HepG2 (cell line): ENCODE measurements around the gene CCT6A. TPM values are rescaled to one million over a fixed set of nuclear protein-coding genes. Genes with fewer than 3 reads are reported as not detected.
A peak's percentile ranks its signal among the peaks of the same experiment; 100 is the strongest.

Experiments
- ATAC-seq: fragments of 200-7000 bp; cut with Tn5 transposase; 3 replicates; pipeline ENCODE4 v1.9.1; 2020; ENCODE audit warnings: mild to moderate bottlenecking, moderate library complexity
- BruUV-seq: library from RNA; stranded (reverse); fragments of 400-500 nt; replicated peaks from 2 replicates; lab custom pipeline; 2021; lab: Mats Ljungman, UMichigan
- CTCF ChIA-PET: fragments of 300-600 bp; formaldehyde crosslinking; extraction: SDS; loops from one replicate; lab custom pipeline; 2021; ENCODE audit warnings: low total read pairs, inconsistent platforms, low intra/inter-chr PET ratio; lab: Yijun Ruan, JAX
- POLR2A ChIA-PET: fragments of 350-600 bp; sonication (Branson Sonifier 250); formaldehyde crosslinking; loops from one replicate; lab custom pipeline; 2020; ENCODE audit warnings: antibody characterized with exemption, inconsistent platforms; lab: Yijun Ruan, JAX
- DNase-seq: peaks from one replicate; pipeline ENCODE4 v3.0.0-alpha.2; 2015; ENCODE audit warnings: low spot score
- FAIRE-seq: peaks from 3 replicates; lab custom pipeline; 2011; peaks lifted over from hg19 to GRCh38; lab: Jason Lieb, UNC
- H2AFZ ChIP-seq: one replicate; pipeline ENCODE4 v1.6.1; 2011; ENCODE audit warnings: low read length, inconsistent platforms
- H3K27ac ChIP-seq: fragments of 300-600 bp; 3 replicates; pipeline ENCODE4 v1.8.0; 2011; ENCODE audit warnings: mixed run types, mild to moderate bottlenecking, mixed read lengths, low read length, inconsistent platforms; ENCODE audit not compliant: insufficient read depth; ENCODE audit errors: extremely low read length
- H3K27me3 ChIP-seq, 2 experiments: fragments of 200-600 bp in 1 of 2; 2 replicates in 1 of 2; 3 replicates in 1 of 2; pipeline versions ENCODE4 v1.6.0 to v1.8.0; 2011; ENCODE audit warnings: low read length in 2 of 2, mild to moderate bottlenecking in 2 of 2, moderate library complexity in 2 of 2, inconsistent platforms in 1 of 2; ENCODE audit not compliant: insufficient read depth in 2 of 2, control insufficient read depth in 1 of 2
- H3K36me3 ChIP-seq, 2 experiments: fragments of 200-600 bp in 1 of 2; replicated peaks in 1 of 2; 2 replicates in 1 of 2; 3 replicates in 1 of 2; pipeline versions ENCODE4 v1.5.1 to v1.8.0; 2011; ENCODE audit warnings: low read length in 2 of 2, inconsistent platforms in 1 of 2; ENCODE audit not compliant: insufficient read depth in 2 of 2, control insufficient read depth in 1 of 2
- H3K4me1 ChIP-seq: 2 replicates; pipeline ENCODE4 v1.5.1; 2012; ENCODE audit warnings: low read length, inconsistent platforms; ENCODE audit not compliant: insufficient read depth
- H3K4me2 ChIP-seq: 2 replicates; pipeline ENCODE4 v1.6.0; 2011; ENCODE audit warnings: low read depth, low read length, inconsistent platforms
- H3K4me3 ChIP-seq, 3 experiments: fragments of 200-600 bp in 1 of 3; sonication (generic), shearing (Covaris generic) in 1 of 3; replicated peaks in 1 of 3; 2 replicates each; pipeline ENCODE4 v1.5.1; 2011 to 2016; ENCODE audit warnings: low read length in 3 of 3, inconsistent platforms in 2 of 3, low read depth in 2 of 3, mild to moderate bottlenecking in 2 of 3, control low read depth in 1 of 3, mixed read lengths in 1 of 3; ENCODE audit not compliant: insufficient read depth in 1 of 3
- H3K79me2 ChIP-seq: one replicate; pipeline ENCODE4 v1.6.1; 2011; ENCODE audit warnings: low read length, inconsistent platforms; ENCODE audit not compliant: insufficient read depth
- H3K9ac ChIP-seq: 2 replicates; pipeline ENCODE4 v1.6.0; 2011; ENCODE audit warnings: mild to moderate bottlenecking, low read depth, low read length, inconsistent platforms; ENCODE audit not compliant: insufficient read depth
- H3K9me3 ChIP-seq: 2 replicates; pipeline ENCODE4 v1.5.1; 2012; ENCODE audit warnings: mild to moderate bottlenecking, low read length
- H4K20me1 ChIP-seq: 2 replicates; pipeline ENCODE4 v1.6.0; 2011; ENCODE audit warnings: inconsistent platforms, mild to moderate bottlenecking, low read length, moderate library complexity; ENCODE audit not compliant: insufficient read depth
- DDIT3 ChIP-seq: sonication (generic); formaldehyde crosslinking; IDR thresholded peaks from 2 replicates; pipeline ENCODE4 v1.4.0; 2020; ENCODE audit warnings: mild to moderate bottlenecking, missing genetic modification reagents
- ELK4 ChIP-seq: sonication (generic); formaldehyde crosslinking; IDR thresholded peaks from 2 replicates; pipeline ENCODE4 v1.9.0; 2021; ENCODE audit warnings: missing genetic modification reagents, borderline replicate concordance
- GTF3A ChIP-seq: sonication (generic); formaldehyde crosslinking; conservative IDR thresholded peaks from 2 replicates; pipeline ENCODE4 v1.4.0; 2020; ENCODE audit warnings: mild to moderate bottlenecking, missing genetic modification reagents
- MAFG ChIP-seq: sonication (generic); formaldehyde crosslinking; IDR thresholded peaks from 2 replicates; pipeline ENCODE4 v1.5.1; 2020; ENCODE audit warnings: mild to moderate bottlenecking, missing genetic modification reagents
- NCOR1 ChIP-seq: fragments of 200-600 bp; sonication (generic); IDR thresholded peaks from 2 replicates; pipeline ENCODE4 v1.7.0; 2017; ENCODE audit warnings: antibody characterized with exemption, low read length, borderline replicate concordance
- NFIB ChIP-seq: sonication (generic); formaldehyde crosslinking; IDR thresholded peaks from 2 replicates; pipeline ENCODE4 v1.9.0; 2021; ENCODE audit warnings: missing genetic modification reagents, mild to moderate bottlenecking, borderline replicate concordance
- PHF21A ChIP-seq: sonication (generic); formaldehyde crosslinking; IDR thresholded peaks from 2 replicates; pipeline ENCODE4 v1.5.0; 2020; ENCODE audit warnings: mild to moderate bottlenecking, missing genetic modification reagents
- ZBTB25 ChIP-seq: IDR thresholded peaks from 2 replicates; pipeline ENCODE4 v1.6.1; 2018; ENCODE audit warnings: missing genetic modification reagents
- ZNF674 ChIP-seq: sonication (generic); formaldehyde crosslinking; IDR thresholded peaks from 2 replicates; pipeline ENCODE4 v1.5.0; 2020; ENCODE audit warnings: low read depth, mild to moderate bottlenecking, missing genetic modification reagents
- ZNF776 ChIP-seq: sonication (generic); formaldehyde crosslinking; IDR thresholded peaks from 2 replicates; pipeline ENCODE4 v1.4.0; 2020; ENCODE audit warnings: mild to moderate bottlenecking, missing genetic modification reagents
- ZNF891 ChIP-seq: sonication (generic); formaldehyde crosslinking; IDR thresholded peaks from 2 replicates; pipeline ENCODE4 v1.5.0; 2020; ENCODE audit warnings: mild to moderate bottlenecking, missing genetic modification reagents
- ZSCAN29 ChIP-seq: sonication (generic); formaldehyde crosslinking; conservative IDR thresholded peaks from 2 replicates; pipeline ENCODE4 v1.4.0; 2020; ENCODE audit warnings: mild to moderate bottlenecking, missing genetic modification reagents
- WGBS: methylation state at CpG from one replicate; pipeline ENCODE4 v1.1.6; 2017; ENCODE audit warnings: low lambda C conversion rate; 5-methylcytosine and 5-hydroxymethylcytosine counted together
- in situ Hi-C: cut with HindIII; loops from 2 replicates; pipeline ENCODE4 v1.10.0; 2017; ENCODE audit warnings: low pct_unique_long_range_greater_than_20kb; ENCODE audit not compliant: extremely low pct_ligation_motif_present
- intact Hi-C: fragments of 100-400 bp; cut with micrococcal nuclease; formaldehyde crosslinking; loops from one replicate; pipeline ENCODE4 v1.10.0; 2022; ENCODE audit not compliant: unreplicated experiment
- polyA plus RNA-seq, 8 experiments: library from polyadenylated mRNA; depleted of rRNA in 3 of 8; stranded (reverse) in 7 of 8; unstranded in 1 of 8; fragments of >200 nt; fragmentation: Illumina TruSeq in 4 of 8; extraction: Trizol in 4 of 8; gene quantifications; 2 replicates each; pipeline versions ENCODE4 v1.2.1 to v1.2.3, GENCODE V29; 2011 to 2016; ENCODE audit warnings: low read depth in 4 of 8, missing spikeins in 1 of 8, mixed read lengths in 1 of 8; ENCODE audit not compliant: insufficient read depth in 1 of 8
- total RNA-seq, 5 experiments: library from RNA; depleted of rRNA; stranded (reverse); fragments of >200 nt; fragmentation: Illumina TruSeq; extraction: Trizol; gene quantifications; 2 replicates each; pipeline ENCODE4 v1.2.3, GENCODE V29; 2016; ENCODE audit warnings: low read depth in 1 of 5
- TF ChIP-seq, protein P1 (sequence below): sonication (generic); formaldehyde crosslinking; IDR thresholded peaks from 2 replicates; pipeline ENCODE4 v1.5.0; 2020; ENCODE audit warnings: missing genetic modification reagents
- TF ChIP-seq, protein P2 (sequence below): sonication (generic); formaldehyde crosslinking; IDR thresholded peaks from 2 replicates; pipeline ENCODE4 v1.5.1; 2020; ENCODE audit warnings: mild to moderate bottlenecking, moderate library complexity, missing genetic modification reagents
- TF ChIP-seq, protein P3 (sequence below): IDR thresholded peaks from 2 replicates; pipeline ENCODE4 v1.6.1; 2016; ENCODE audit warnings: mild to moderate bottlenecking

CCT6A gene
- total and polyA plus RNA-seq, 2 of the 13 experiments (the other 11 are each of a cell fraction or from before 2014, with no cell fraction given) = 219 to 292 TPM

DNA sequence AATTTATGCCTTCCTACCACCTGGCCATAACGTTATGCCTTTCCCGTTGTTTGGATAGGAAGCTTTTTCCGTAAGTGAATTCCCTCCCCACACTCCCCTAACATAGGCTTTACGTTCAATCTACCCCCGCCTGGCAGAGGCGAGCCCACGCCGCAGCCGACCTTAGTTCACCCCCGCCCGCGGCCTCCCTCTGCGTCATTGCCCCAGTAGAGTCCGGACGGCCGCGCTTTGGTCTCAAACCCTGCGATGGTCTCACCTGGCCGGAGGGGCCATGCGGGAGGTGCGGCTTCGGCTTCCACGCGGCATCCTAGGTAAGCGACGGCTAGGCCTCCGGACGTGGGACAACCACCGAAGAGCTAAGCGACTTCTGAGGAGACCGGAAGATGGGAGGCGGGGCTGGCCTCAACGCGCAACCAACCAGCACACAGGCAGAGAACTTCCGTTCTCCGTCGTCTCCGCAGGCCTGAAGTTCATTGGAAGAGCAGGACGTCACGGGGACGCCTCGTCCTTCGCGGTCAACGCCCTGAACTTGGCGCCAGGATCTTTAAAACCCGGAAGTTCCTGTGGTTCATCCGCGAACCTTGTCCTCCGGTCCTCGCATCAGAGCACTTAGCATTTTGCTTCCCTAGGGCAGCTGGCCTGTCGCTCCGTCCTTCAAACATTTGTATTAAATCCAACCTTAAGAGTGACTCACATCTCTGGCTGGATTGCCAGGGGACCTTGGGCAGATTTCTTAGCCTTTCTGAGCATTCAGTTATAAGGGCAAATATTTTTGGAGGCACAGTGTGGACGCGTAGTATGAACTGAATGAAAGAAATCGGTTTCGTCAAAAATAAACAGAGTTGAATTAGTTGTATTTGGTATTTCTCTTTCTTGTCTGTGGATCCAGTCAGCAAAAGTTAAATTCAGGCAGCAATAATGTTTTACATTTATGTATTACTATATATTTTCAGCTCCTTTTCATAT lies 54.8 kb downstream of the CCT6A start, which contains the start of gene CHCHD2:
Gene CHCHD2, minus strand, starts transcription at position 369 of the 966 bp plus-strand sequence. Its CDS starts 63 bp downstream, at position 306.
- peaks cover 6 to 28% of the 10 kb centered on the region in 2 experiments for H3K36me3 ChIP-seq
- peaks cover 6% of the 10 kb centered on the region; the same call in 1 of the 2 replicates for H3K9me3 ChIP-seq
- no TSS peak for BruUV-seq
- in situ Hi-C loops (no loop called here), intact Hi-C loops (no loop called here)
- no peaks in the 10 kb centered on the region; the same call in 1 of the 2 replicates for H4K20me1 ChIP-seq
- peak; percentile 100 for ATAC-seq
- no peaks in the 10 kb centered on the region; a peak in 1 of 5 replicates for H3K27me3 ChIP-seq
- H3K27ac ChIP-seq = peak within 1 kb of the TSS; percentile 84
- ChIA-PET POLR2A (interaction anchor here (0.5 to 1.7 kb wide), 14 partner anchors 10 to 928 kb away, joined by 3 to 9 read pairs (median 3); partner anchors contain the start of genes CCT6A, NIPSNAP2, PHKG1 and PSPH), CTCF (no interaction called here)
- WGBS = 9% methylated on average over 38 of the region's 57 CpGs
- peak within 1 kb of the TSS; percentile 58 for H2AFZ ChIP-seq
- H3K4me3 ChIP-seq = peak within 1 kb of the TSS; percentile 71 to 92 (median 84)
- H3K4me1 ChIP-seq = peaks cover 16% of the 10 kb centered on the region; the same call in 1 of the 2 replicates
- H3K9ac ChIP-seq = peak within 1 kb of the TSS; percentile 93
- peak; percentile 98 for DNase-seq
- H3K79me2 ChIP-seq = peaks cover 29% of the 10 kb centered on the region
- FAIRE-seq = peak; percentile 99
- peak within 1 kb of the TSS; percentile 78 for H3K4me2 ChIP-seq
- TF ChIP-seq MAFG (CRISPR knock-in tag) (no peak), PHF21A (CRISPR knock-in tag) (no peak), GTF3A (CRISPR knock-in tag) (no peak), ZSCAN29 (CRISPR knock-in tag) (no peak), DDIT3 (CRISPR knock-in tag) (no peak), ZNF674 (CRISPR knock-in tag) (no peak), ZBTB25 (CRISPR knock-in tag) (peak; percentile 67; the same call in 1 of the 2 replicates), ZNF776 (peak; percentile 33; the same call in 1 of the 2 replicates), ZNF891 (CRISPR knock-in tag) (peak; percentile 97), ELK4 (no peak), NFIB (CRISPR knock-in tag) (peak; percentile 68; the same call in 1 of the 2 replicates), NCOR1 (peak; percentile 9; the same call in 1 of the 2 replicates)
- TF ChIP-seq, protein P1, sequence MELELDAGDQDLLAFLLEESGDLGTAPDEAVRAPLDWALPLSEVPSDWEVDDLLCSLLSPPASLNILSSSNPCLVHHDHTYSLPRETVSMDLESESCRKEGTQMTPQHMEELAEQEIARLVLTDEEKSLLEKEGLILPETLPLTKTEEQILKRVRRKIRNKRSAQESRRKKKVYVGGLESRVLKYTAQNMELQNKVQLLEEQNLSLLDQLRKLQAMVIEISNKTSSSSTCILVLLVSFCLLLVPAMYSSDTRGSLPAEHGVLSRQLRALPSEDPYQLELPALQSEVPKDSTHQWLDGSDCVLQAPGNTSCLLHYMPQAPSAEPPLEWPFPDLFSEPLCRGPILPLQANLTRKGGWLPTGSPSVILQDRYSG (CRISPR knock-in tag) = no peak
- TF ChIP-seq, protein P2, sequence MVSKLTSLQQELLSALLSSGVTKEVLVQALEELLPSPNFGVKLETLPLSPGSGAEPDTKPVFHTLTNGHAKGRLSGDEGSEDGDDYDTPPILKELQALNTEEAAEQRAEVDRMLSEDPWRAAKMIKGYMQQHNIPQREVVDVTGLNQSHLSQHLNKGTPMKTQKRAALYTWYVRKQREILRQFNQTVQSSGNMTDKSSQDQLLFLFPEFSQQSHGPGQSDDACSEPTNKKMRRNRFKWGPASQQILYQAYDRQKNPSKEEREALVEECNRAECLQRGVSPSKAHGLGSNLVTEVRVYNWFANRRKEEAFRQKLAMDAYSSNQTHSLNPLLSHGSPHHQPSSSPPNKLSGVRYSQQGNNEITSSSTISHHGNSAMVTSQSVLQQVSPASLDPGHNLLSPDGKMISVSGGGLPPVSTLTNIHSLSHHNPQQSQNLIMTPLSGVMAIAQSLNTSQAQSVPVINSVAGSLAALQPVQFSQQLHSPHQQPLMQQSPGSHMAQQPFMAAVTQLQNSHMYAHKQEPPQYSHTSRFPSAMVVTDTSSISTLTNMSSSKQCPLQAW (CRISPR knock-in tag) = 0 out of 2 replicates have a peak, but pooled peaks have one; percentile 39
- TF ChIP-seq, protein P3, sequence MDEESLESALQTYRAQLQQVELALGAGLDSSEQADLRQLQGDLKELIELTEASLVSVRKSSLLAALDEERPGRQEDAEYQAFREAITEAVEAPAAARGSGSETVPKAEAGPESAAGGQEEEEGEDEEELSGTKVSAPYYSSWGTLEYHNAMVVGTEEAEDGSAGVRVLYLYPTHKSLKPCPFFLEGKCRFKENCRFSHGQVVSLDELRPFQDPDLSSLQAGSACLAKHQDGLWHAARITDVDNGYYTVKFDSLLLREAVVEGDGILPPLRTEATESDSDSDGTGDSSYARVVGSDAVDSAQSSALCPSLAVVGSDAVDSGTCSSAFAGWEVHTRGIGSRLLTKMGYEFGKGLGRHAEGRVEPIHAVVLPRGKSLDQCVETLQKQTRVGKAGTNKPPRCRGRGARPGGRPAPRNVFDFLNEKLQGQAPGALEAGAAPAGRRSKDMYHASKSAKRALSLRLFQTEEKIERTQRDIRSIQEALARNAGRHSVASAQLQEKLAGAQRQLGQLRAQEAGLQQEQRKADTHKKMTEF (CRISPR knock-in tag) = peak; percentile 70; the same call in 1 of the 2 replicates
